Upper lobe of right lung (tissue), 1 donor: ENCODE measurements around the gene UST. TPM values are rescaled to one million over a fixed set of nuclear protein-coding genes. Genes with fewer than 3 reads are reported as not detected.

Experiments
- ATAC-seq: fragments of 200-7000 bp; cut with Tn5 transposase; one replicate; pipeline ENCODE4 v1.9.1; 2020; ENCODE audit warnings: mild to moderate bottlenecking, moderate library complexity
- DNase-seq: peaks from one replicate; pipeline ENCODE4 v3.0.0-alpha.2; 2020
- H3K27ac ChIP-seq: fragments of 200-600 bp; one replicate; pipeline ENCODE4 v1.8.0; 2022
- H3K27me3 ChIP-seq: fragments of 200-600 bp; one replicate; pipeline ENCODE4 v1.8.0; 2022; ENCODE audit warnings: mild to moderate bottlenecking
- H3K36me3 ChIP-seq: fragments of 200-600 bp; one replicate; pipeline ENCODE4 v1.8.0; 2022
- H3K4me1 ChIP-seq: fragments of 200-600 bp; one replicate; pipeline ENCODE4 v1.8.0; 2022
- H3K4me3 ChIP-seq: fragments of 200-600 bp; one replicate; pipeline ENCODE4 v1.8.0; 2022; ENCODE audit warnings: mild to moderate bottlenecking
- H3K9me3 ChIP-seq: fragments of 200-600 bp; one replicate; pipeline ENCODE4 v1.8.0; 2022
- intact Hi-C: fragments of 100-400 bp; cut with DNase I; formaldehyde crosslinking; loops from one replicate; pipeline ENCODE4 v1.11.0; 2022
- total RNA-seq: library from RNA; stranded (reverse); fragmentation: NEBNext Ultra II Directional; extraction: Animal tissue kit (Norgen Biotek cat#: 25700); gene quantifications from one replicate; pipeline ENCODE4 v1.2.1, GENCODE V29; 2021
- TF ChIP-seq, protein P1 (sequence below): fragments of 200-600 bp; IDR thresholded peaks from one replicate; pipeline ENCODE4 v1.8.0; 2022; ENCODE audit warnings: antibody characterized with exemption
- donor health status: DM: no; HTN: yes; CAD: no; lungs with severe emphysema.

Gene UST
- total RNA-seq, 1 donor from 2014 or later: 11.8 TPM

DNA sequence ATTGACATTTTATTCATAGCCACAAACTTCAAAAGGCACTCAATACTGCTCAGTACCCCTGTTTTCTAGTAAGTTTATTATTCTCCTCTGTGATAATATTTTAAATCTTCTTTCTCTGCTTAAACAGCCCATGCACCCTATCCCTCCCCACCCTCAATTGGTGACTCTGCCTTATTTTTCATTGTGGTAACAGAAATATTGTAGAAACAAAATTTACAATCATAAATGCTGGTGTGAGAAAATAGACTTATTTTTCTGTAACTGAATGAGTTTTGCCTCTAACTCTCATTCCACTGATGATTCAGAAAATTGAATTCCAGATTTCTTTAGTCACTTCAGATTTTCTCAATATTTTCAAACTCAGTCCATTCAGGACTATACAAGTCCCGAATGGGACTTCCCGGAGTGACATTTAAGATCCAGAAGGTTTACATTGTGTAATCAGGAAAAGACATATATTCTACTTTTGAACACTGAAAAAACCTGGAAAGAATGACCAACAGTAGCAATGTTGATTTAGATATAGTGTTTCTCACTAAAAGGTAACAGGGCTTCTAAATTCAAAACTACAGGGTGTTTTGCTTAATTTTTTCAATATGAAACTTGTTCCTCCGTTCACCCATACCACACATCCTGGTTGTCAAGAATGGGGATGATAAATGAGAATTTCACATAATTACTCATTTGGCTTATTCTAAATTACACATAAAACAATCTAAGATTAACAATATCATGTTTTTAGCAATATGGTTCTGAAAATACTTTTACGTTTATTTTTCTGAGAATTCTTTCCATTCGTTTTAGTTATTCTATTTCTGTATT, 34.8 kb upstream of the UST start:
- DNase-seq (no peak), ATAC-seq (no peak)
- Histone ChIP-seq H3K9me3 (peaks cover 7% of the 10 kb centered on the region), H3K4me3 (no peak overlapping the region), H3K27me3 (no peaks in the 10 kb centered on the region), H3K27ac (no peak overlapping the region), H3K4me1 (no peaks in the 10 kb centered on the region), H3K36me3 (no peaks in the 10 kb centered on the region)
- intact Hi-C loops: no loop called here
- TF ChIP-seq, protein P1, sequence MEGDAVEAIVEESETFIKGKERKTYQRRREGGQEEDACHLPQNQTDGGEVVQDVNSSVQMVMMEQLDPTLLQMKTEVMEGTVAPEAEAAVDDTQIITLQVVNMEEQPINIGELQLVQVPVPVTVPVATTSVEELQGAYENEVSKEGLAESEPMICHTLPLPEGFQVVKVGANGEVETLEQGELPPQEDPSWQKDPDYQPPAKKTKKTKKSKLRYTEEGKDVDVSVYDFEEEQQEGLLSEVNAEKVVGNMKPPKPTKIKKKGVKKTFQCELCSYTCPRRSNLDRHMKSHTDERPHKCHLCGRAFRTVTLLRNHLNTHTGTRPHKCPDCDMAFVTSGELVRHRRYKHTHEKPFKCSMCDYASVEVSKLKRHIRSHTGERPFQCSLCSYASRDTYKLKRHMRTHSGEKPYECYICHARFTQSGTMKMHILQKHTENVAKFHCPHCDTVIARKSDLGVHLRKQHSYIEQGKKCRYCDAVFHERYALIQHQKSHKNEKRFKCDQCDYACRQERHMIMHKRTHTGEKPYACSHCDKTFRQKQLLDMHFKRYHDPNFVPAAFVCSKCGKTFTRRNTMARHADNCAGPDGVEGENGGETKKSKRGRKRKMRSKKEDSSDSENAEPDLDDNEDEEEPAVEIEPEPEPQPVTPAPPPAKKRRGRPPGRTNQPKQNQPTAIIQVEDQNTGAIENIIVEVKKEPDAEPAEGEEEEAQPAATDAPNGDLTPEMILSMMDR: no peak

DNA sequence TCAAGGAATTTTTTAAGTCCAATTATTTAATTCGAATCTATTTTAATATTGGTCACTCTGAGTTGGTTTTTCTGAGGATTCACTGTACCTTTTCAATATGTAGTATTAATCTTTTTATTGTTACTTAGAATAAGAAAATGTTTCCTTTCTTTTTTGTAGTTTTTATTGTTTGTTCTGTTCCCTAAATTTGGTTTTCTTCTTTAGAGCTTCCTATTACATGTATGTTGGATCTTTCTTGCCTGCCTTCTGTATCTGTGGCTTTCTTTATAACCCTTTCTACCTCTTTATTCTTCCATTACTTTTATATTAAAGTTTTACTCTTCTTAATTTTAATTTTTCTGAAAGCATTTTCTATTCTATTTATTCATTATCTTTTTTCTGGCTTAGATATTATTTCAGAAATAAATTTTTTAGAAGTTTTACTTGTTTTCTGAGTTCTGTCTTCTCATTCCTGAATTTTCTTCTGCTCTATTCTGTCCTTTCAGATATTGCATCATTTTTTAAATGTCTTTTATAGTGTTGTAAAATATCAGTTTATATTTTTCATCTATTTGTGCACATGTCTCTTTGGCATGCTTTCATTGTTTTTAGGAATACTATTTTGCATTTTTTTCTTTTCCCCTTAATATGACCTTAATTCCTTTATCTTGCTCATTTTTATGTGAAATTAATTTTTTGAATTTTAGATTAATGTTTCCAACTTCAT, 33.6 kb upstream of the UST start:
- DNase-seq: no peak
- no peak for ATAC-seq
- peaks cover 7% of the 10 kb centered on the region for H3K9me3 ChIP-seq
- intact Hi-C loops: no loop called here
- H3K4me1 ChIP-seq: no peaks in the 10 kb centered on the region
- H3K4me3 ChIP-seq: no peak overlapping the region
- TF ChIP-seq, protein P1: no peak
- no peak overlapping the region for H3K27ac ChIP-seq
- no peaks in the 10 kb centered on the region for H3K27me3 ChIP-seq
- no peaks in the 10 kb centered on the region for H3K36me3 ChIP-seq

DNA sequence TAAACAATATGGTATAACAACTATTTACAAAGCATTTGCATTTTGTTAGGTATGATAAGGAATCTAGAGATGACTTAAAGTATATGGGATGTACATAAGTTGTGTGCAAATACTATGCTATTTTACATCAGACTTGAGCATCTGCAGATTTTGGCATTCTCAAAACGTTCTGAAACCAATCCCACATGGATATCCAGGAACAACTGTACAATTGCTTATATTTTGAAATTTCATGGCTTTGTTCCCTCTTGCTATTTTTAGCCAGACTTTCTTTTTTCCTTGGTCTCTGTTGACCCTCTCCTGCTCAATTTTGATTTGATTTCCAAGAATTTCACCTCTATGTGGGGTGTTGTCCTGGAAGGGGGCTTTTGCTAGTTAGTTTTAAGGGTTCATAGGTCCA, 32.9 kb upstream of the UST start:
- H3K4me1 ChIP-seq: no peaks in the 10 kb centered on the region
- no peak for DNase-seq
- no peak for ATAC-seq
- intact Hi-C loops: no loop called here
- no peaks in the 10 kb centered on the region for H3K36me3 ChIP-seq
- TF ChIP-seq, protein P1: no peak
- H3K4me3 ChIP-seq: no peak overlapping the region
- no peaks in the 10 kb centered on the region for H3K27me3 ChIP-seq
- H3K27ac ChIP-seq: no peak overlapping the region
- H3K9me3 ChIP-seq: peaks cover 7% of the 10 kb centered on the region

DNA sequence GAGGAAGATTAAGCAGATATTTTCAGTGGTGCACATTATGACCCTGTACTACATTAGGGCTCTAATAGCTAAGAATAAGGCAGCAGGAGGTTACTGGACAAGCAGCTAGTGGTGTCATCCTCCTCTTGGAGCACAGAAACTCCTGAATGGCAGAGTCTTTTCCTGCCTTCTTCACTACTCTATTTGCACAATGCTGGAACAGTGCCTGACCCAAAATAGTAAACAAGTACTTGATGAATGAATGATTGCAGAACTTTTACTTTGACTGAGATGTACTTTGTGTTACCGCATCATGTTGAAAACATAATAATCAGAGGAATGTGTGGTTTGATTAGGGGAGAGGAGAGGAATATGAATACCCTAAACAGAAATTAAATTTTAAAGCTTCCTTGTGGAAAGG, 30.0 kb upstream of the UST start:
- no peak for DNase-seq
- TF ChIP-seq, protein P1: no peak
- H3K9me3 ChIP-seq: peaks cover 7% of the 10 kb centered on the region
- H3K4me1 ChIP-seq: no peaks in the 10 kb centered on the region
- H3K4me3 ChIP-seq: no peak overlapping the region
- H3K27me3 ChIP-seq: no peaks in the 10 kb centered on the region
- no peak overlapping the region for H3K27ac ChIP-seq
- H3K36me3 ChIP-seq: no peaks in the 10 kb centered on the region
- ATAC-seq: no peak
- intact Hi-C loops: no loop called here

DNA sequence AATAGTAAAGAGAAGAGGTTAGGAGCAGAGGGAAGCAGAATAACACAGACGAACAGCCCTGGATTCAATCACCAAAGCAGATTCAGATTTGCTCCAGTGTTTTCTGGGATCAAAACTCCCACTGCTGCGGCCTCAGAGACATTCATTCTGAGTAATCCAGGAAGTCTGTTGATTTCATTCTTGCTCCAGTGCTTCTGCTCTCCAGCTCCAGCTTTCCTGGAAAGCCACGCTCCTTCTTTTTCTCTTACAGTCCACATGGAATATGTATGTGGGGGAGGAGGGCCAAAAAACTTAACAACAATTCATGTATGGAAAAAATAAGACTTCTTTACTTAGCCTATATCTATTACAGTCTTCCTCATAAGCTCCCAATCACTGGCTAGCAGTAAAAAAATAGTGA, 26.4 kb upstream of the UST start:
- DNase-seq: no peak
- ATAC-seq: no peak

More for the DNA sequence above, 26.4 kb upstream of the UST start:
- Histone ChIP-seq H3K27me3 (no peaks in the 10 kb centered on the region), H3K27ac (no peak overlapping the region), H3K4me3 (no peak overlapping the region), H3K9me3 (no peaks in the 10 kb centered on the region), H3K36me3 (no peaks in the 10 kb centered on the region), H3K4me1 (no peaks in the 10 kb centered on the region)
- TF ChIP-seq, protein P1: no peak
- intact Hi-C loops: no loop called here
